Activated CD8-positive, alpha-beta memory T cell treated with anti-CD3 and anti-CD28 coated beads, Interleukin-2, amount 50 U/mL, for 24 hours (primary cell): ENCODE measurements around the gene CNIH3.

Experiments used
- DNase-seq: peaks from one replicate; pipeline ENCODE4 v3.0.0-alpha.2; 2020; ENCODE audit errors: extremely low read depth

The CNIH3 gene

DNA sequence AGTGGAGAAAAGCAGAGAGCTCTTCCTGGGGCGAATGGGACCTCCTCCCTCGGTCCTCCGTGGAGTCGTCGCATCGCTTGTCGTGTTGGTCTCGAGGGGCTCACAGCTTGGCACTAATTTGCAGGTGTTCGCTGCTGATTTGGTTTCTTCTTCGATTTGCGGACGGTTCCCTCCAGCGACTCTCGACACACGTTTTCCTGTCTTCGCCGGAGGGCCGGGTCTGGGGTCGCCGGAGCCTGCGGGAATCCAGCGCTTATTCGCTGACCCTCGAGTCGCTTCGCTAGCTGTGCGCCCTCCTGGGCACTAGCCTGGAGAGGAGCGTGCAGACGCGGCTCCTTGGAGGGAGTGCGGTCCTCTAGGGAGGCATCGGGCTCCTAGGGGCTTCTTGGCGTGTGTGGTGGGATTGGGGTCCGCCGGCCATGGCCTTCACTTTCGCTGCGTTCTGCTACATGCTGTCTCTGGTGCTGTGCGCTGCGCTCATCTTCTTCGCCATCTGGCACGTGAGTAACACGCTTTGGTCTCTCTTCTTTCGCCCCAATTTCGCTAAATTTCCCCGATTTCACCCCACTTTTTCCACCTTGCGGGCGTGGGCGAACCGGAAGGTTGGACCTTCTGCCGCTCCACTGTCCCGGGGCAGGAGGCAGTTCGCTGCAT is 766 bp downstream of the CNIH3 start:
- DNase-seq: no peak

DNA sequence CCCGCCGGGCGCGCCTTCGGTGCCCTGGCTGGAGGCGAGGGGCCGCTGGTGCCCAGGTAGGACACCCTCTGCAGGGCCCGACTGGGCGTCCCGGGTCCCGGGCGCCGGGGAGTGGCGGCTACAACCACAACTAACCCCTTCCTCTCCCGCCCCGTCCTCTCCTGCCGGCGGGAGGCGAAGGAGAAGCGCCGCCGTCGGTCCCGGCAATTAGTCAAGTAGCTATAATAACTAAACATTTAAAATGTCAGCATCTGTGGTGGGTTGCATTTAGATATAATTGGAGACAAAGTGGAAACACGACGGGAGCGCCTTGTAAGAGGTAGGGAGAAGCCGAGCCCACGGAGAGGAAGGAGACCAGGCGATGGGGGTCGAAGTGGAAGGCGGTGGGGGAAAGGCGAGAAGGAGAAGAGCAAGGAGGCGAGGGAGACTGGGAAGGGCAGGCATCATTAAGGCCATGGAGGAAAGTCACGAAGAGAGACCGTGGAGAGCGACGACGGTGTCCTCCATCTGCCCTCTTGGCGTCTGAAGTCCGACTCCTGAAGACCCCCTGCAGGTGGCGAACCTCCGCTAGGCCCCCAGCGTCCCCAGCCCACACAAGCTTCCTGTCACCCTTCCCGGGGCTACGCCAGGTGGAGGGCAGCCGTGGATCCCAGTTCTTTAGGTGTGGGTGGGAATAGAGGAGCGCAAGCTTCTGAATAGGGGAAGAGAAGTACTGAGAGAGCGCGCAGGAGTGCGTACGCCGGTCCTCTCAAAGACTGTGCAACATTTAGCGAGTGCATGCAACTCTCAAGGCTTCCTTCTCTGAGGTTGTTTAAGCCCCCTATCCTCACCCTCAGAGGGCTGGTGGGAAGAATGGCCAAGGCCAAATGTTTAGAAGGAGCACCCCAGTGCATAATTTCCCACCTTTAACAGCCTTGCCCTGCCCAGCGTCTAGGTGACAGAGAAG is 1.6 kb downstream of the CNIH3 start:
- no peak for DNase-seq

DNA sequence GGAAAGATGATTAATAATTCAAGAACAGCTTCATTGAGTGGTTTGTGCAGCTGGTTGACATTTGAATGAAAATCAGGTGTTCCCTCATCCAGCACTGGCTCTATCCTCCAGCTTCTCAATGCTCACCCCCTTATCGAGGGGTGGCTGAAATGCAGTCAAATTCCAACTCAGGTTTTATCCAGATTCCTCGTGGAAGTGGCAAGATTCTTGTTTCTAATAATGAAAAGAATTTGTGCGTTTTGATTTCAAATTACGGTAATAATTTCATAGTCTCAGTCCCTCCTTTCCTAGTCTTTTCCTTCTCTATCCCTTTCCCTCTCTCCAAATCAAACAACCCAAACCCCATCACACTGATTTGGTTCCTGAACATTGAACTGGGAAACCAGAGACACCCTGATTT is 3.1 kb downstream of the CNIH3 start:
- DNase-seq: no peak

- no peak for DNase-seq
These were observed 4.0 kb downstream of the CNIH3 start for GRCh38 chr1:224620105-224620504.

DNA sequence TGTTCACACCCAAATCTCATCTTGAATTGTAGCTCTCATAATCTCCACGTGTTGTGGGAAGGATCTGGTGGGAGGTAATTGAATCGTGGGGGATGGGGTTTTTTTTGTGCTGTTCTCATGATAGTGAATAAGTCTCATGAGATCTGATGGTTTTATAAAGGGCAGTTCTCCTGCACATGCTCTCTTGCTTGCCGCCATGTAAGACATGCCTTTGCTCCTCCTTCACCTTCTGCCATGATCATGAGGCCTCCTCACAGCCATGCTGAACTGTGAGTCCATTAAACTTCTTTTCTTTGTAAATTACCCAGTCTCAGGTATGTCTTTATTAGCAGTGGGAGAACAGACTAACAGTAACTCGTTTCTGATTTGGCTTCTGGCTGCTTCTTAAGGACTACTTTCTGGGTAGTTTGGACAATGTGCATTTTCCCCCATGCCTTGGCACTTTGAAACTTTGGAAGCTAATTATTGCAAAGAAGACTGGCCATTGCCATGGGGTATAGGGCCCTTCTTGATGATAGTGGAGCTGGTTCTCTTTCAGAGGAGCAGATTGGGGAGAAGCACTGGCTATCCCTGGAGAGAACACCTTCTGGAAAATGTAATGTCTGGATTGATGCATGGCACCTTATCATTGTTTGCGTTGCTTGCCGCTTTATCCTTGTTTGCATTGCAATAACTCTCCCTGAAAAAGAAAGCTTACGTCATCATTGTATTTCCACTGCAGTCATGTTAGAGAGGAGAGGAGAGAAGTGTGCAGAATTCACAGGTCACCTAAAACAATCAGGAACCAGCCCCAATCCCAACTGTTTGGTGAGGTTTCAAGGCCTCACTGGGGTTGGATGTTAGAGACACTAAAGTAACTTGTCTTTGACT is 5.9 kb downstream of the CNIH3 start:
- no peak for DNase-seq

DNA sequence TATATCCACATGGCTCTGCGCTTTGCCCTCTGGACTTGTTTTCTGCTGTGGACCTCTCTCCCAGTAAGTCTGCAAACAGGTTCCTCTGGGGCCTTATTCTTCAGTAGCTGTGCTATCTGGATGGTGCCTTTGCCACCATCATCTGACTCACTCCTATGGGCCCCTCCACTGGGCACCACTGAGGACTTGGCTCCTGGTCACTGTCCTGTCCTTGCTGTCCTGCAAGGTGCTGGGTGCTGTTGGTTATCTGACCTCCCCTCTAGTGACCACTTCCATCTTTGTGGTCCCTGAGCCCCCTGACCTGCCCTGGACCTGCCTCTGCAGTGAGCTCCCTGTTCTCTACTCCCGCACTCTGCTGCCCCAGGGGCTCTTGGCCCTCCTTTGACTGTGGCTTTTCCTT is 6.7 kb downstream of the CNIH3 start:
- no peak for DNase-seq

DNA sequence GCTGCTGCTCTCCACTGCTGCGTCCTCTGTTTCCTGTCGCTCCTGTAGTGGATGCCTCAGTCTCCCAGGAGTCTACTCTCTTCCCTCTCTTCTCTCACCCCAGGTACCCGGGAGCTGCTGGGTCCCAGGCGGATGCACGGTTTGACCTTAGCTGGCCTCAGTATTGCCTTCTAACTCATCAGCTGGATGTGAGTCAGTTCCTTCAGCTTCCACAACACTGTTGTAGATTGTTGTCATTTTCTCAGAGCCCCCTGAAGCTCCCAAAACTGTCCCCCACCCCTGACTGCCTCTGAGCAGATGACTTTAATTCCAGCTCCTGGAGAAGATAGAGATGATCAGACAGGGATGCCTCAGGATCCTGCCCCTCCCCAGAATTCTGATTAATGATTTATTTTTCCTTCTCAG is 7.2 kb downstream of the CNIH3 start:
- DNase-seq: no peak

DNA sequence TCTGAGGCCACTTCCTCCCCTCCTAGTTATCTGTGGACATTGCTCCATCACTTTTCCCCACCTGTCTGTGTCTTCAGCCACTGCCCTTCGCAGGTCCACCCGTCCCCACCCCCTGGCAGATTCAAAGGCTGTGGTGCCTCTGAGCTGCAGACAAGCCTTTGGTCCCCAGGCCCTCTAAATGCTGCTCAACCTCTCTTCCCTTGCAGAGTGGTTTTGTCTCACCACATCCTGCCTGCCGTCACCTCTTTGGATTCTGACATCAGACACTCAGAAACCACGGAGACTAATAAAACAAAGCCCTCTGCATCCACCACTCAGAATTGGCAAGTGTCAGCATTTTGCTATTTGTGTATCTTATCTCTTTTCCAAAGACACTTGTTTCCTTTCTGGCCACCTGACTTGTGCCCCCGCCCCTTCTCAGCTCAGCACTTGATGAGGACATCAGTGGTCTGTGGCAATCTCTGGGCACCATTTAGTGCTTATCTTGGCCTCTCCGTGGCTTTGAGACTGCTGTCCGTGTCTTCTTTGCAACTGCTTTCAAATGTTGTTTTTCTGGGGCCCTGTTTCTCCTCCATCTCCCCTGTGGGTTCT is 7.7 kb downstream of the CNIH3 start:
- DNase-seq: peak; percentile 45

GRCh38 chr1:224624432-224624831 is 8.3 kb downstream of the CNIH3 start:
- no peak for DNase-seq

DNA sequence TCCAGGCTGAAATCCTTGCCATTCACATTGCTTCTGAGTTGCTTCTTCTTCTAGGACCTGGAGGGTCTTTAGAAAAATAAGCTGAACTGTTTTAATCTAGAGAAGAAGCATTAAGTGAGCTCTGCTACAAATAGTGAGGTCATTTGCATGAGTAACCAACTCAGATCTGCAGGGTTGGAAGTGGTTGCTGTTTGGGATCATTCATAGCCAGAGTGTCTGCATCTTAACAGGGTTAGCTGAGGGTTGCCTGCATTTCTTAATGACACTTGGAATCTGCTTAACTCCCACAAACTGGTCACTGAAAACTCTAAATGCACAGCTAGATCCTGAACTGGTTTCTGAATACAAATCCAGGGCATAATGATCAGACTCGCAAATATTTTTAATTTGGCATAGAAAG is 9.9 kb downstream of the CNIH3 start:
- DNase-seq: no peak

- no peak for DNase-seq
These were observed 13.8 kb downstream of the CNIH3 start for GRCh38 chr1:224629965-224630364.

DNA sequence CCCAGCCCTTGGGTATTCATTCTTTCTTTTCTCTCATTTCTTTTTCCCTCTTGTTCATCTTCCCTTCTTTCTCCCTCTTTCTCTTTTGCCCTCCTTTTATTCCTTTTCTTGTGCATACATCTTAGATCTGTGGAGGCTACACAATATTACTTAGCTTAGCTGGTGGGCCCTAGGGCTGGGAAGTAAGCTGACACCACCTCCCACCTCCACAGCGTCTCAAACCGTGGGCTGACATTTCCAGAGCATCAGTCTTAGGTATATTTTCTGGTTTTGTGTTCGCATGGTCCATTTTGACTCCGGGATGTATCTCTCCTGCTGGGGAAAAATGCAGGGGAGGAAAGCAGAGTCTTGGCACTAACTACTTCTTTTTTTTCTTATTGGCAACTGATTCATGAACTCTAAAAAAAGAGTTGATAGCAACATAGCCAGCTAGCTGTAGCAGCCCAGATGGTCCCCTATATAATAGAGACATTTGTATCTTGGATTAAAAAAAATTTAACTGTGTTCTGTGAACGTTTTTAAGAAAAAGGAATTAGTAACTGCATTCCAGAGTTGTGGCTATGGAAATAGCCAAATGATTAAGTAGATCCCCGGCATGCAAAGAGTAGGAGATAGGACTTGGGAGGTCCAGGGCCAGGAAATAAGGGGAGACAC is 15.5 kb downstream of the CNIH3 start:
- no peak for DNase-seq

- no peak for DNase-seq
These were observed 16.3 kb downstream of the CNIH3 start for GRCh38 chr1:224632381-224632871.

DNA sequence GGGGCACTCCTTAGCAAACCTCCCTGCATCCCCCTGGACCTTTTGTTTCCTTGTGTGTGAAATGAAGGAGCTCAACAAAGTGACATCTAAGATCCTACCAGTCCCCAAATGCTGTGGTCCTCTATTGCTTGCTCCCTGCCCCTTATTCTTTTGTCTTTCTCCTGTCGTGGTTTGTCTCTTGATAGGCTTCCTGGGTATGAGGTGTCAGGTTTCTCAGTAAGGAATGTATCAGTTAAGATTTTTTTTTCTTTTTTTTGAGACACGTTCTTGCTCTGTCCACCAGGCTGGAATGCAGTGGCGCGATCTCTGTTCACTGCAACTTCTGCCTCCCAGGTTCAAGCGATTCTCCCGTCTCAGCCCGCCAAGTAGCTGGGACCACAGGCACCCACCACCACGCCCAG is 16.8 kb downstream of the CNIH3 start:
- DNase-seq: no peak

- DNase-seq: no peak
These were observed 19.2 kb downstream of the CNIH3 start for GRCh38 chr1:224635356-224635755.

- no peak for DNase-seq
These were observed 21.4 kb downstream of the CNIH3 start for GRCh38 chr1:224637515-224637914.

DNA sequence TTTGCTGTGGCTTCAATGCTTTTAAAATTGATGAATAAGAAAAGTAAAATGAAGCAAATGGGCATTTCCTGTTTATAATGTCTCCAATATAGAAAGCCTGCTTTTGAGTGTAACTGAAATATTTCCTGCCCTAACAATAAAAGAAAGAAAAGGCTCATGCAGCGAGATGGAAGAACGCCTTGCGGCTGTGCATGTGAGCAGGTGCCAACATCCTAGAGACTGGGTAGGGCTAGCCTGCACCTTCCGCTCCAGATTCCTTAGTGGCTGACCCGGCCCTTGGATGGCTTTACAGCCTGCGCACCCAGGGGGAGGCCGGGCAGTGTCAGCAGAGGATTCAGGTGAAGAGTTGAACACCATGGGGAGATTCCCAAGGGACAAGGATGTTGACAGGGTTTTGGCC is 21.8 kb downstream of the CNIH3 start:
- no peak for DNase-seq

- DNase-seq: no peak
These were observed 23.4 kb downstream of the CNIH3 start for GRCh38 chr1:224639426-224639975.

- no peak for DNase-seq
These were observed 23.9 kb downstream of the CNIH3 start for GRCh38 chr1:224640018-224640417.

DNA sequence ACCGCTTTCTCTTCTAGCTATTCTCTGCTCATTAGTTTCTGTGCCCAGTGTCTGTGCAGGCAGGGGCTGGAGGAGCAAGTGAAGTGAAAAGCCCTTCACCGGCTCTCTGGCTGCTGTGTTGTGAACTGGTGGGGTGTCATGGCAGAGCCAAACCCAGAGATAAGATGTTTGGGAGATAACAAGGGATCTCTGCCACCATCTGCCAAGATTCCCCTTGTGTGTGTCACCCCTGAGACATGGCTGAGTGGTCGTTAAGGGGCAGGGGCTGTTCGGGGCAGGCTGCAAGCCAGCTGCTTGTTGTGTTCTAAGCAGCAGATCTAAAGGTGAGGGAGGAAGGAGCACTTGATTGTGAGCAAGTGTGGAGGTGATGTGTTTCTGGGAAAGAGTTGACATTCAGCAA is 24.5 kb downstream of the CNIH3 start:
- no peak for DNase-seq

DNA sequence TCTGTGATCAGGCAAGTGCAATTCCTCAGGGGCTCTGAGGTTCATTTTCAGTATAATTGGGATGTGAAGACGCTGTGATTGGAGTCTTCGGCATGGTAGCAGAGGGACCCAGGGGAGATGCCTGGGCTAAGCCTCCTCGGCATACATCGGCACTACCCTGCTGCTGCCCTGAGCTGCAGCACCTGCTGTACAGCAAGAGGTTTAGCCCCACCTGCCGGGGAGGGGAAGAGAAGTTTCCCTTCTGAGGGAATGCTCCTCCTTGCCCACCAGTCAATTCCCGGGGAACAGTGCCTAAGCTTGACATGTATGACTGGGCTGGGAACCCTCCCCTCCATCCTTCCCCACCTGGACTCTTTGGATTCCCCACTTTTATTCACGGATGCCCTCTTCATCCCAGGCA is 24.9 kb downstream of the CNIH3 start:
- no peak for DNase-seq
